B cell (primary cell): ENCODE data around the gene DSP.

Experiments used
- EZH2 ChIP-seq: IDR thresholded peaks from 2 replicates; pipeline ENCODE4 v1.6.1; 2012; ENCODE audit warnings: borderline replicate concordance, low read depth, mild to moderate bottlenecking, moderate library complexity, low read length; ENCODE audit not compliant: insufficient read depth, poor library complexity, severe bottlenecking
- TF ChIP-seq, protein P1 (sequence below): fragments of 200-600 bp; IDR thresholded peaks from one replicate; pipeline ENCODE4 v1.8.0; 2022; ENCODE audit warnings: antibody characterized with exemption, mild to moderate bottlenecking

- TF ChIP-seq, protein P1, sequence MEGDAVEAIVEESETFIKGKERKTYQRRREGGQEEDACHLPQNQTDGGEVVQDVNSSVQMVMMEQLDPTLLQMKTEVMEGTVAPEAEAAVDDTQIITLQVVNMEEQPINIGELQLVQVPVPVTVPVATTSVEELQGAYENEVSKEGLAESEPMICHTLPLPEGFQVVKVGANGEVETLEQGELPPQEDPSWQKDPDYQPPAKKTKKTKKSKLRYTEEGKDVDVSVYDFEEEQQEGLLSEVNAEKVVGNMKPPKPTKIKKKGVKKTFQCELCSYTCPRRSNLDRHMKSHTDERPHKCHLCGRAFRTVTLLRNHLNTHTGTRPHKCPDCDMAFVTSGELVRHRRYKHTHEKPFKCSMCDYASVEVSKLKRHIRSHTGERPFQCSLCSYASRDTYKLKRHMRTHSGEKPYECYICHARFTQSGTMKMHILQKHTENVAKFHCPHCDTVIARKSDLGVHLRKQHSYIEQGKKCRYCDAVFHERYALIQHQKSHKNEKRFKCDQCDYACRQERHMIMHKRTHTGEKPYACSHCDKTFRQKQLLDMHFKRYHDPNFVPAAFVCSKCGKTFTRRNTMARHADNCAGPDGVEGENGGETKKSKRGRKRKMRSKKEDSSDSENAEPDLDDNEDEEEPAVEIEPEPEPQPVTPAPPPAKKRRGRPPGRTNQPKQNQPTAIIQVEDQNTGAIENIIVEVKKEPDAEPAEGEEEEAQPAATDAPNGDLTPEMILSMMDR: no peak
- no peak for TF ChIP-seq EZH2
Measured at GRCh38 chr6:7629321-7629720, 87.8 kb downstream of the DSP start.
